ENCODE measurements around the gene OPN1MW.
"Not testable (repeated sequence)": the region's sequence is repeated elsewhere in the genome, so short reads cannot be mapped to it uniquely, and the experiment has no call there.

OPN1MW gene

DNA sequence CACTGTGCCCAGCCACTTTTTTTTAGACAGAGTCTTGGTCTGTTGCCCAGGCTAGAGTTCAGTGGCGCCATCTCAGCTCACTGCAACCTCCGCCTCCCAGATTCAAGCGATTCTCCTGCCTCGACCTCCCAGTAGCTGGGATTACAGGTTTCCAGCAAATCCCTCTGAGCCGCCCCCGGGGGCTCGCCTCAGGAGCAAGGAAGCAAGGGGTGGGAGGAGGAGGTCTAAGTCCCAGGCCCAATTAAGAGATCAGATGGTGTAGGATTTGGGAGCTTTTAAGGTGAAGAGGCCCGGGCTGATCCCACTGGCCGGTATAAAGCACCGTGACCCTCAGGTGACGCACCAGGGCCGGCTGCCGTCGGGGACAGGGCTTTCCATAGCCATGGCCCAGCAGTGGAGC lies at the start of gene OPN1MW:
Gene OPN1MW, plus strand, starts transcription at position 301 of the 400 bp plus-strand sequence. Its CDS starts 82 bp downstream, at position 383.
- not testable (repeated sequence) for DNase-seq (ENCODE audit: low spot score)

DNA sequence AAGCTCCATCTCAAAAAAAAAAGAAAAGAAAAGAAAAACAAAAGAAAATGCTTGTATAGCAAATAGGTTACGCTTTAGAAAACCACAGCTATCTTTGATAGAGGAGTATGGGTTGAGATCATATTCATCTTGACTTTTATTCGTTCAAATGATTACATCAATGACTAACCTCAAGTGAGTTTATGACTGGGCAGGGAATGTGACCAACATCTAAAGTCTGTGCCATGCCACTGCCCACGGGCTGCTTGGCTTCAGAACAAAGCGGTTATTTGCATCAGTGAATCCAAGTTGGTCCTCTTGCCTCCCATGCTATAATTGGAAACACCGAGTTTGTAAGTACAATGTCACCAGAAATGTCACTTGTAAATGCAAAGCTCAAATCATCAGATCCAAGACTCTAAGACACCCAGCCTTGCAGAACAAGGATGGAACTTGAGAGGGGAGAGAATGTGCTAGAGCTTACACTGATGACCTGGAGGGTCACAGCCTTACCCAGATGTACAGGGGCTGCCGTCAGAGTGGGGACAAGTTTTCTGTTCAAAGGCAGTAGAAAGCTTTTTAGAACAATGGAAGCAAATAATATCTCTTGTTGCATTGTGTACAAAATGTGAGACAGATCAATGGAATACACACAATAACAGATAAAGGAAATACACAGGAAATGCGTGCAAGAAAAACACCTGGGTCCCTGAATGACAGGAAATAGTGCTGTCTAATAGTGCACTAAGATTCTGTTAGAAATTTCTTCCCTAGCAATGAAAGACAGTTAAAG lies 46.8 kb upstream of the OPN1MW start:
- no peak for DNase-seq (ENCODE audit: low spot score)

DNA sequence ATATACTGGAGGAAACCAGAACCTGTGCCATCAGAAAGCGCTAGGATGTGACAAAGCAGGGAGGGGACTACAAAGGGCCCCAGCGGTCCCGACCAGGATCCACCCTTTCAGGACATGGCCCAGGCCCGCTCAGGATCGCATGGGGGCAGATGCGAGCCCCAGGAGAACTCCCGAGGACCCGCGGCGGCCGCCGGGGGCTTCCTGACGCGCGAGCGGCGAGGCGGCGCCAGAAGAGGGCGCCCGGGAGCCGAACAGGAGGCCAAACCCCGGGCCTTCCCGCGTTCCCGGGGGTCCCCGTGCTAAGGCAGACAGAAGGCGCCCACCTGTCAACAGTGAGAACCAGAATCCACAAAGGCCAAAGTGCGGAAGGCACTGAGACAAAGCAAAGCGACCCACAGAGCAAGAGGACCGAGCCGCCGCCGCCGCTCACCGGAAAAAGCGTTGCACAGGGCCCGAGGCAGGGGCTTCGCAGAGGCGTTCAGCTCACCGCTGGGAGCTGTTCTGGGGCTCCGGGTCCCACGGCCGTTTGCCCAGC lies 45.7 kb upstream of the OPN1MW start:
- peak; percentile 78 for DNase-seq (ENCODE audit: low spot score)

DNA sequence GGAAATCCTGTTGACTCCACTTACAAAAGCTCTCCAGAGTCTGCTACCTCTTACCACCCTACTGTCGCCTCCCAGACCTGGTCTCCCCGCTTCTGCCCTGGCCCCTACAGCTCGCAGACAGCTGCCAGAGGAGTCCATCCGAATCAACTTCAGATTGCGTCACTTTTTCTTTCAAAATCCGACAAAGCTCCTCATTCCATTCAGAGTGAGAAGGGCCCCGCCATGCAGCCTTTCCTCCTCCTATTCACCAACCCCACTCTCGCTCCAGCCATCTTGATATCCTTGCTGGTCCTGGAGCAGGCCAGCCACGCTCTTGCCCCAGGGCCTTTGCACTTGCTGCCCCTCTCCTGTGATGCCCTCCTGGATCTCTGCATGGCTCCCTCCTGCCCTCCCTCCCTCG lies 43.5 kb upstream of the OPN1MW start:
- DNase-seq (ENCODE audit: low spot score), result no peak

DNA sequence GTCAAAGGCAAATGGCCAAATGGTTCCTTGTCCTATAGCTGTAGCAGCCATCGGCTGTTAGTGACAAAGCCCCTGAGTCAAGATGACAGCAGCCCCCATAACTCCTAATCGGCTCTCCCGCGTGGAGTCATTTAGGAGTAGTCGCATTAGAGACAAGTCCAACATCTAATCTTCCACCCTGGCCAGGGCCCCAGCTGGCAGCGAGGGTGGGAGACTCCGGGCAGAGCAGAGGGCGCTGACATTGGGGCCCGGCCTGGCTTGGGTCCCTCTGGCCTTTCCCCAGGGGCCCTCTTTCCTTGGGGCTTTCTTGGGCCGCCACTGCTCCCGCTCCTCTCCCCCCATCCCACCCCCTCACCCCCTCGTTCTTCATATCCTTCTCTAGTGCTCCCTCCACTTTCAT lies 42.2 kb upstream of the OPN1MW start:
- DNase-seq (ENCODE audit: low spot score), result no peak

DNA sequence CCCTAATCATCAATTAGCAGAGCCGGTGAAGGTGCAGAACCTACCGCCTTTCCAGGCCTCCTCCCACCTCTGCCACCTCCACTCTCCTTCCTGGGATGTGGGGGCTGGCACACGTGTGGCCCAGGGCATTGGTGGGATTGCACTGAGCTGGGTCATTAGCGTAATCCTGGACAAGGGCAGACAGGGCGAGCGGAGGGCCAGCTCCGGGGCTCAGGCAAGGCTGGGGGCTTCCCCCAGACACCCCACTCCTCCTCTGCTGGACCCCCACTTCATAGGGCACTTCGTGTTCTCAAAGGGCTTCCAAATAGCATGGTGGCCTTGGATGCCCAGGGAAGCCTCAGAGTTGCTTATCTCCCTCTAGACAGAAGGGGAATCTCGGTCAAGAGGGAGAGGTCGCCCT lies 41.7 kb upstream of the OPN1MW start:
- no peak for DNase-seq (ENCODE audit: low spot score)

DNA sequence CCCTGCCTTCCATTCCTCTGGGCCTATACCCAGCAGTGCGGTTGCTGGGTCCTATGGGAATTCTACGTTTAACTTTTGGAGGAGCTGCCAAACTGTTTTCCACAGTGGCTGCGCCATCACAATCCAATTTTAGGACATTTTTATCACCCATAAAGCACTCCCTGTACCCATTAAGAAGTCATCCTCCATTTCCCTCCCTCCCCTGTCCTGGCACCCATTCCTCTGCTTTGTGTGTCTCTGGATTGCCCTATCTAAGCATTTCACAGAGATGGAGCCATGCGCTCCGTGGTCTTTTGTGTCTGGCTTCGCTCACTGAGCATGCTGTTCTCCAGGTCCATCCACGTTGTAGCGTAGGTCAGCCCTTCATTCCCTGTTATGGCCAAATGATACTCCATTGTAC lies 40.0 kb upstream of the OPN1MW start:
- DNase-seq (ENCODE audit: low spot score), result no peak

DNA sequence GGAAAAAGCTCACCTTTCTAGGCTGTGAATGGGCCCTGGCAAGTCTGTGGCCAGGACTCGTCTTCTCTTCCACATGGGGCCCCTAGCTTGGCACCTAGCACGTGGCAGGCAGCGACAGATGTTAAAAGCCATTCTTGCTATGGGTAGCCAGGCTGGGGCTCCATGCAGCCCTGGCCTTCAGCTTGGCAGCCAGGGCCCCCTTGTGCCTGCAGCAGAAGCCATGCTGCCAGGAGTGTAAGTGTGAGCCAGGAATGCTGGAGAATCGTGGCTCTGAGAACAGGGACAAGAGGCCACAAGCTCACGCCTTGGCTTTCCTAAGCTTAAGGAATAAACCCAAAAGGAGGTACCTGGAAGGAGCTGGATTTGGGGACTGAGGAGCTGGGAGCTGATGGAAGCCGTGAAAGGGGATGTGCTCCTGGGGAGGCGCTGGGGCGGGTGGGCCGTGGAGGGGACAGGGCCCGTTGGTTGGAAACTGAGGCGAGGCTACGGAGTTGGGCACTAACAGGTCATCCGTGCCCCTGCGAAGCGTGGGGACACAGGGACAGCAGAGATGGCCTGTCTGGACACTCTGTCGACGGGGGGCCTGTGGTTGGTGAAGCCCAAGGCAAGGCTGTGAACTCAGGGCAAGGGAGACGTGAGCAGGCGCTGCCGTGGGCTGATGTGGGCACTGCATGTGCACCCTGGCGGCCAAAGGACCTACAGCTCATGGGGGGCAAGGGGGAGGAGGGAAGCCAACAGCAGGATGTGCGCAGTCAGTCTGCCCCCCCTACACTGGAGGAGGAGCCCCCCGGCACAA lies 39.2 kb upstream of the OPN1MW start:
- DNase-seq (ENCODE audit: low spot score), result no peak

DNA sequence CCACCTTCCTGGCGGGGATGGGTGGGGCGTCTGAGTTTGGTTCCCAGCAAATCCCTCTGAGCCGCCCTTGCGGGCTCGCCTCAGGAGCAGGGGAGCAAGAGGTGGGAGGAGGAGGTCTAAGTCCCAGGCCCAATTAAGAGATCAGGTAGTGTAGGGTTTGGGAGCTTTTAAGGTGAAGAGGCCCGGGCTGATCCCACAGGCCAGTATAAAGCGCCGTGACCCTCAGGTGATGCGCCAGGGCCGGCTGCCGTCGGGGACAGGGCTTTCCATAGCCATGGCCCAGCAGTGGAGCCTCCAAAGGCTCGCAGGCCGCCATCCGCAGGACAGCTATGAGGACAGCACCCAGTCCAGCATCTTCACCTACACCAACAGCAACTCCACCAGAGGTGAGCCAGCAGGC lies 38.4 kb upstream of the OPN1MW start, which contains the start of gene OPN1LW:
Gene OPN1LW, plus strand, starts transcription at position 234 of the 400 bp plus-strand sequence. Its CDS starts 41 bp downstream, at position 275.
- DNase-seq (ENCODE audit: low spot score), result not testable (repeated sequence)

DNA sequence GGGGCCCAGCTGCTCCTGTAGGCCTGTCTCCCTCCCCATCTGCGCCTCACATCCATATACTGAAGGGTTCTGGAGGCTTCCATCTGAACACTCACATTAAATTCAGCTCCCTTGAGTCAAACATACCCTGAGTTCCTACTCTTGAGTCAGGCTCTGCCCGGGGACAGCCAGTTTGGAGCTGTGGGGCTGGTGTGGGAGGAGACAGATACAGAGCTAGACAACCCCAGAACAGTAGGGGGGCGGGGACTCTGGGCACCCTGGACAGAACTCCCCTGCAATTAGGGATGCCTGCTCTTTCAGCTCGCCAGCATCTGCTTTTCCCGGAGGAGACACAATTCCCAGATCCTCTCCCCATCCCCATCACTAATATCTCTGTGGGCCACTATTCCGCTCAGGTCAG lies 31.4 kb upstream of the OPN1MW start:
- DNase-seq (ENCODE audit: low spot score), result not testable (repeated sequence)

DNA sequence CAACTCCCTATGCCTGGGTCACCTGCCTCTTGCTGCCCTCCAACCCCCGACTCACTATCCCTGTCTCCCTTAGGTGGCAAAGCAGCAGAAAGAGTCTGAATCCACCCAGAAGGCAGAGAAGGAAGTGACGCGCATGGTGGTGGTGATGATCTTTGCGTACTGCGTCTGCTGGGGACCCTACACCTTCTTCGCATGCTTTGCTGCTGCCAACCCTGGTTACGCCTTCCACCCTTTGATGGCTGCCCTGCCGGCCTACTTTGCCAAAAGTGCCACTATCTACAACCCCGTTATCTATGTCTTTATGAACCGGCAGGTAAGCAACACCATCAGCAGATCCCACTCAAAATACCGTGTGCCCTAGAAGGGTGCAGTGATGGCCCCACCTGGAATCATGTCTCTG lies 26.2 kb upstream of the OPN1MW start:
- not testable (repeated sequence) for DNase-seq (ENCODE audit: low spot score)

DNA sequence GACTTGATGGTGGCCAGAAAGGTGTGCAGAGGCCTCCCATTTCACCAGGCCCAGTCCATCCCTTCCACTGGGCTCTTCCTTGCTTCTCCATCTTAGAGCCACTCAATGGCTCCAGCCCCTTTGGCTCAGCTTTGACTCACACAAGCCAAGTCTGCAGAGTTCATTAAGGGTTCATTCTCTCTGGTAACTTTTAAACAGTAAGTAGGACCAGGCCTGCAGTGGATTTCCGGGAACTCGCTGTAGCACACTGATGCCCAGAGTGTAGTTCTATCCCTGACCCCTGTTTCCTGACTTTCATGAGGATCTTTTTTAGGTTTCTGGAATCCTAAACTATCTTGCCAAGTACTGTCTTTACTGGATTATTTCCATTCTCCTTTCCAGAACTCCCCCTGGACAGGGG lies 25.2 kb upstream of the OPN1MW start:
- DNase-seq (ENCODE audit: low spot score), result not testable (repeated sequence)

DNA sequence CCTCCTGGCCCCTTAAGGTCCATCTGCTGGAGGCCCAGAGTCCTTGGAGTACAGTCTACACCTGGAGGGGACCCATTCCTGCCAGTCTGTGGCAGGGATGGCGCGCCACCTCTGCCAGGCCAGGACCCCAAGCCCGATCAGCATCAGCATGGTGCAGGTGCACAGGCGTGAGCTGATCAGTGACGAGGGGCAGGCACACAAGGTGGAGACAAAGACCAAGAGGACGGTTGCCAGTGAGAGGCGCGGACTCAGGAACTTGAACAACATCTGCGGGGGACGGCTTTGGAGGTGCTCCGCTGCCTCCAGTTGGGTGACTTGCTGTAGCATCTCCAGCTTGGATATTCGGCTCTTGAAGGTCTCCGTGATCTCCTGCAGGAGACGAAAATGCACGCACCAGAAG lies 23.1 kb upstream of the OPN1MW start:
- DNase-seq (ENCODE audit: low spot score), result not testable (repeated sequence)

DNA sequence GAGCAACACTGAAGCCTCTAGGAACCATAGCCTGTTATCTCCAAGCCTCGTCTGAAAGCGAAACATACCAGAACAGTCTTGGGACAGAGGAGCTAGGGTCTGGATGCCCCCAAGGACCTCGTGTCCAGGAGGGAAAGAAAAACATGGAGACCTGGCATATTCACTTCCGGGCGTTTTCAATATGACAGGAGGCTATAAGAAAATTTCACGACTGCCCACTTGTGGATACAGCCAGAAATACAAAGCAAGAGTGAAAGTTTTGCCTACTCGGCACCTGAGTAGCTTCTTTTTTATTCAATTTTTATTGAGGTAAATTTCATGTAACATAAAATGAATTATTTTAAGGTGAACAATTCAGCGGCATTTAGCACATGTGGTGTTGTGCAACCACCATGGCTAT lies 17.5 kb upstream of the OPN1MW start:
- DNase-seq (ENCODE audit: low spot score), result not testable (repeated sequence)

DNA sequence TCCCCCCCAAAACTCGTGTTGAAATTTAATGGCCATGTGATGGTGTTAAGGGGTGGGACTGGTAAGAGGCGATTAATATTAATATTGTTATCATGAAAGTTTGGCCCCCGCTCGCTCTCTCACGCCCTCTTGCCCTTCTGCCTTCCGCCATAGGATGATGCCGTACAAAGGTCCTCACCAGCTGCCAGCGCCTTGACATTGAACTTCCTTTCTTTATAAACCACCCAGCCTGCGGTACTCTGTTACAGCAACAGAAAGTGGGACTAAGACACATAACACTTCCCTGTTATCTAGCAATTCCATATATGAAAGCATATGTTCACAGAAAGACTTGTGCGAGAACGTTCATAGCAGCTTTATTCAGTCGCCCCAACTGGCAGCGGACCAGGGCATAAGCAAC lies 14.0 kb upstream of the OPN1MW start:
- DNase-seq (ENCODE audit: low spot score), result not testable (repeated sequence)

DNA sequence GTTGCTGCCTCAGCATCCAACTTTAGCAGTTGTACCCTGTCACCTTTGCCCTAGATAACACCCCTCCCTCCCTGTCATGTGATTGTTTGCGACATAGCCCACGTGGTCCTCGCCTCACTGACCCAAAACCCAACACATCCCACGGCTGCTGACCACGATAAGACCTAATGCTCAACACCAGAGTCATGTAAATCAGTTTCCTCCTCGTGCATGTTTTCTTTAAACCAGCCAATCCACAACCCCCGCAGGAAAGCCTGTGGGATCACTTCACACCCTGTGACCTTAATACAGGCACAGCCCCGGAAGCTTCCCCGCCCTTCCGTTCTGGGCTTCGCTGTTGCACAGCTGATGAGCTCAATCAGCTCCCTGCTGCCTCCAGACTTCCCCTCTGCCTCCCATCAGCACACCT lies 9.9 kb upstream of the OPN1MW start:
- not testable (repeated sequence) for DNase-seq (ENCODE audit: low spot score)

DNA sequence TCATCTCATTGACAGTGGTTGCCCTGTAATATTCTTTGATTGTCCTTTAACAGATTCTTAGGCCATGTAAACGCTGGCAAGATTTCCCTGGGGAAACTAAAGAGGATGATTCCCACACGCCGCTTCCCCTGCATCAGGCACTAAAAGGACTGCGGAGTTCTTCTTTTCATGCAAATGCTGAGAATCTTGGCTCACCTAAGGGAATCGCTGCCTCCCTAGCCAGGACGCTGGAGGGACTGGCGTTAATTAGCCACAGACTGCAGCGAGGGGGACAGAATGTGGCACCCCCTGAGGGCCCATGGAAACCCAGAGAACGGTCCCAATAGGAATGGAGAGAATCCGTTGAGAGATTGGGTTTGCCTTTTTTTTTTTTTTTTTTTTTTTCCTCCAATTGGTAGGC lies 8.0 kb upstream of the OPN1MW start:
- DNase-seq (ENCODE audit: low spot score), result not testable (repeated sequence)

DNA sequence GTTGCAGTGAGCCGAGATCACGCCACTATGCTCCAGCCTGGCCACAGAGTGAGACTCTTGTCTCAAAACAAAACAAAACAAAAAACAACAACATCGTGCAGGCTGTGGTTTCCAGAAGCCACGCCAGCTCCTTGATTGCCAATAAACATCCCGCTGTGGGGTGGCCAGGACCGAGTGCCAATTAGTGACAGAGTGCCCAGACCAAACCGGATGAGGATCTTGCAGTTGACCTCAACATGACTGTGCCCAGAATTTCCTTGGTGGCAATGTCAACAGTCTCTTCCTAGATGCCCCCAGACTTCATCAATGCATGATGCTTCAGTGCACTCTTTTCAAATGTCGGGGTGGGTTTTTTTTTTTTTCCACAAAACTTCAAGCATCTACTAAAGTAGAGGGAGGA lies 1.4 kb downstream of the OPN1MW start:
- DNase-seq (ENCODE audit: low spot score), result not testable (repeated sequence)

DNA sequence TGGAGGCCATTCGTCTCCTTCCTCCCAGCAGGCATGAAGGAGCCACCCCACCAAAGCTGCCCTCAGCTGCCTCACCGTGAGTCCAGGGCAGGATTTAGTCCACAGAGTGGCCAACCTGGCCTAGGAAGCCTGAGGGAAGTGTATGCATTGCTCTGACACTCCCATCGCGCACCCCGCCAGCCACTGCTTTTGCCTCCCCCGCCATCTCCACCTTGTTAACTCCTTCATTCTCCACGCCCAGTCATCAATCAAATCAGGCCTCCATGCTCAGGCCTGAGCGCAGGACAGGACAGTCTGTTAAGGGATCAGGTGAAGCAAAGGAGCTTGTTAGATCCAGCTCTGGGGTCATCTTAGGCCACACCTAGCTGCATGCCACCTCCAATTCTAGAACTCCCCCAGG lies 10.4 kb downstream of the OPN1MW start:
- not testable (repeated sequence) for DNase-seq (ENCODE audit: low spot score)

DNA sequence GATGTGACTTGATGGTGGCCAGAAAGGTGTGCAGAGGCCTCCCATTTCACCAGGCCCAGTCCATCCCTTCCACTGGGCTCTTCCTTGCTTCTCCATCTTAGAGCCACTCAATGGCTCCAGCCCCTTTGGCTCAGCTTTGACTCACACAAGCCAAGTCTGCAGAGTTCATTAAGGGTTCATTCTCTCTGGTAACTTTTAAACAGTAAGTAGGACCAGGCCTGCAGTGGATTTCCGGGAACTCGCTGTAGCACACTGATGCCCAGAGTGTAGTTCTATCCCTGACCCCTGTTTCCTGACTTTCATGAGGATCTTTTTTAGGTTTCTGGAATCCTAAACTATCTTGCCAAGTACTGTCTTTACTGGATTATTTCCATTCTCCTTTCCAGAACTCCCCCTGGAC lies 11.9 kb downstream of the OPN1MW start:
- DNase-seq (ENCODE audit: low spot score), result not testable (repeated sequence)

DNA sequence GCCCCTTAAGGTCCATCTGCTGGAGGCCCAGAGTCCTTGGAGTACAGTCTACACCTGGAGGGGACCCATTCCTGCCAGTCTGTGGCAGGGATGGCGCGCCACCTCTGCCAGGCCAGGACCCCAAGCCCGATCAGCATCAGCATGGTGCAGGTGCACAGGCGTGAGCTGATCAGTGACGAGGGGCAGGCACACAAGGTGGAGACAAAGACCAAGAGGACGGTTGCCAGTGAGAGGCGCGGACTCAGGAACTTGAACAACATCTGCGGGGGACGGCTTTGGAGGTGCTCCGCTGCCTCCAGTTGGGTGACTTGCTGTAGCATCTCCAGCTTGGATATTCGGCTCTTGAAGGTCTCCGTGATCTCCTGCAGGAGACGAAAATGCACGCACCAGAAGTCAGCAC lies 14.1 kb downstream of the OPN1MW start:
- not testable (repeated sequence) for DNase-seq (ENCODE audit: low spot score)

DNA sequence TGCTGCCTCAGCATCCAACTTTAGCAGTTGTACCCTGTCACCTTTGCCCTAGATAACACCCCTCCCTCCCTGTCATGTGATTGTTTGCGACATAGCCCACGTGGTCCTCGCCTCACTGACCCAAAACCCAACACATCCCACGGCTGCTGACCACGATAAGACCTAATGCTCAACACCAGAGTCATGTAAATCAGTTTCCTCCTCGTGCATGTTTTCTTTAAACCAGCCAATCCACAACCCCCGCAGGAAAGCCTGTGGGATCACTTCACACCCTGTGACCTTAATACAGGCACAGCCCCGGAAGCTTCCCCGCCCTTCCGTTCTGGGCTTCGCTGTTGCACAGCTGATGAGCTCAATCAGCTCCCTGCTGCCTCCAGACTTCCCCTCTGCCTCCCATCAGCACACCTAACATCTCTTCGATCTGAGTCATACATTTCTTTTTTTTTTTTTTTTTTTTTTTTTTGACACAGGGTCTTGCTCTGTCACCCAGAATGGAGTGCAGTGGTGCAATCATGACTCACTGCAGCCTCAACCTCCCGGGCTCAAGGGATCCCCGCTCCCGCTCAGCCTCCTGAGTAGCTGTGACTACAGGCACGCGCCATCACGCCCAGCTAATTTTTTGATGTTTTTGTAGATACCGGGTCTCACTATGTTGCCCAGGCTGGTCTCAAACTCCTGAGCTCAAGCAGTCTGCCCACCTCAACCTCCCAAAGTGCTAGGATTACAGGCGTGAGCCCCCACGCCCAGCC lies 27.4 kb downstream of the OPN1MW start:
- not testable (repeated sequence) for DNase-seq (ENCODE audit: low spot score)

Measured in AG20443 (cell line).